ENCODE data around the gene SNX9.
"Not testable (repeated sequence)": the region's sequence is repeated elsewhere in the genome, so short reads cannot be mapped to it uniquely, and the experiment has no call there.

Gene SNX9

GRCh38 chr6:157832250-157832967 is 9.4 kb downstream of the SNX9 start:
- no peak for DNase-seq

- DNase-seq = no peak
Observed at GRCh38 chr6:157834549-157834948, 11.5 kb downstream of the SNX9 start.

GRCh38 chr6:157838718-157839430 is 15.8 kb downstream of the SNX9 start:
- DNase-seq = no peak

GRCh38 chr6:157839606-157840005 is 16.6 kb downstream of the SNX9 start:
- DNase-seq = no peak

GRCh38 chr6:157840261-157840660 is 17.2 kb downstream of the SNX9 start:
- no peak for DNase-seq

GRCh38 chr6:157840776-157841175 is 17.7 kb downstream of the SNX9 start:
- peak; percentile 81 for DNase-seq

GRCh38 chr6:157841211-157841840 is 18.3 kb downstream of the SNX9 start:
- peak; percentile 41 for DNase-seq

GRCh38 chr6:157842212-157842611 is 19.2 kb downstream of the SNX9 start:
- DNase-seq = no peak

GRCh38 chr6:157844196-157844595 is 21.1 kb downstream of the SNX9 start:
- DNase-seq = not testable (repeated sequence)

GRCh38 chr6:157845493-157846259 is 22.6 kb downstream of the SNX9 start:
- DNase-seq = no peak

- no peak for DNase-seq
Observed at GRCh38 chr6:157847846-157848245, 24.8 kb downstream of the SNX9 start.

- DNase-seq = no peak
Observed at GRCh38 chr6:157848693-157849092, 25.6 kb downstream of the SNX9 start.

- no peak for DNase-seq
Observed at GRCh38 chr6:157849288-157850017, 26.4 kb downstream of the SNX9 start.

- DNase-seq = no peak
Observed at GRCh38 chr6:157850030-157850429, 27.0 kb downstream of the SNX9 start.

- DNase-seq = no peak
Observed at GRCh38 chr6:157853018-157853805, 30.2 kb downstream of the SNX9 start.

GRCh38 chr6:157853902-157854502 is 31.0 kb downstream of the SNX9 start:
- no peak for DNase-seq

- DNase-seq = no peak
Observed at GRCh38 chr6:157855325-157855724, 32.3 kb downstream of the SNX9 start.

GRCh38 chr6:157855804-157856203 is 32.8 kb downstream of the SNX9 start:
- not testable (repeated sequence) for DNase-seq

GRCh38 chr6:157858664-157859063 is 35.6 kb downstream of the SNX9 start:
- DNase-seq = not testable (repeated sequence)

- DNase-seq = no peak
Observed at GRCh38 chr6:157859775-157860504, 36.9 kb downstream of the SNX9 start.
